Sigmoid colon (tissue), 7 donors: ENCODE data around the gene NMRAL1. TPM values are rescaled to one million over a fixed set of nuclear protein-coding genes. Genes with fewer than 3 reads are reported as not detected.

Experiments
- DNase-seq: peaks from one replicate; pipeline ENCODE4 v3.0.0-alpha.2; 2019
- H3K27ac ChIP-seq, 4 donors: fragments of 200-600 bp; sonication (generic); one replicate each; pipeline ENCODE4 v1.5.1; 2016 to 2019; ENCODE audit warnings: mild to moderate bottlenecking in 1 of 4
- H3K27me3 ChIP-seq, 3 donors: fragments of 200-600 bp; sonication (generic); one replicate each; pipeline ENCODE4 v1.5.1; 2019; ENCODE audit warnings: mild to moderate bottlenecking in 1 of 3
- H3K36me3 ChIP-seq, 4 donors: fragments of 200-600 bp; sonication (generic); one replicate each; pipeline ENCODE4 v1.5.1; 2016 to 2019
- H3K4me1 ChIP-seq, 4 donors: fragments of 200-600 bp; sonication (generic); one replicate each; pipeline ENCODE4 v1.5.1; 2017 to 2019
- H3K4me3 ChIP-seq, 4 donors: fragments of 200-600 bp; sonication (generic); one replicate each; pipeline ENCODE4 v1.5.1; 2017 to 2019; ENCODE audit warnings: mild to moderate bottlenecking in 2 of 4, moderate library complexity in 1 of 4
- H3K9me3 ChIP-seq, 4 donors: fragments of 200-600 bp in 3 of 4; sonication (generic) in 3 of 4; one replicate each; pipeline versions ENCODE4 v1.5.1 to v1.6.1; 2013 to 2019
- CTCF ChIP-seq, 4 experiments: fragments of 450-650 bp in 3 of 4; fragments of 200-600 bp in 1 of 4; IDR thresholded peaks; one replicate each; pipeline ENCODE4 v1.5.1; 2016 to 2019; ENCODE audit warnings: antibody characterized with exemption in 4 of 4, mild to moderate bottlenecking in 3 of 4, moderate library complexity in 2 of 4
- EP300 ChIP-seq, 4 donors: sonication (generic); formaldehyde crosslinking; IDR thresholded peaks; one replicate each; pipeline ENCODE4 v1.6.1; 2017; ENCODE audit warnings: antibody characterized with exemption in 4 of 4
- POLR2A ChIP-seq, 2 donors: fragments of 450-650 bp; IDR thresholded peaks; one replicate each; pipeline ENCODE4 v1.6.1; 2016; ENCODE audit warnings: antibody characterized with exemption in 2 of 2, mild to moderate bottlenecking in 2 of 2, moderate library complexity in 2 of 2
- POLR2AphosphoS5 ChIP-seq, 4 donors: sonication (generic); formaldehyde crosslinking; IDR thresholded peaks; one replicate each; pipeline ENCODE4 v1.6.1; 2017; ENCODE audit warnings: antibody characterized with exemption in 4 of 4
- WGBS, 2 donors: extraction: QIAGEN DNeasy Blood & Tissue Kit; methylation state at CpG; one replicate each; pipeline ENCODE4 v1.1.7; 2013; 5-methylcytosine and 5-hydroxymethylcytosine counted together
- intact Hi-C: fragments of 100-400 bp; cut with DNase I; formaldehyde crosslinking; loops from one replicate; pipeline ENCODE4 v1.15.1; 2023
- polyA plus RNA-seq, 3 donors: library from polyadenylated mRNA; stranded (reverse); fragments of 200-250 nt; gene quantifications; one replicate each; pipeline ENCODE4 v1.2.3, GENCODE V29; 2013
- total RNA-seq, 4 donors: library from RNA; depleted of rRNA; stranded (reverse); fragments of >200 nt; gene quantifications; one replicate each; pipeline ENCODE4 v1.1.0, GENCODE V29; 2016
- donor health status: healthy with polysubstance abuse.
- donor health status: Bipolar disorder and iron deficiency.
- donor health status: healthy.

Gene NMRAL1
- total and polyA plus RNA-seq, 7 donors = 24.8 to 62.3 (median 46.8) TPM

GRCh38 chr16:4450430-4450829 lies 24.0 kb downstream of the NMRAL1 start:
- no peak overlapping the region for H3K4me3 ChIP-seq
- intact Hi-C loops = no loop called here
- no peak for DNase-seq
- no peak for TF ChIP-seq CTCF (IDR thresholded peaks at IDR 0.05)
- TF ChIP-seq POLR2AphosphoS5 (IDR thresholded peaks at IDR 0.05) = no peak
- no peak for TF ChIP-seq EP300 (IDR thresholded peaks at IDR 0.05)
- no peak for TF ChIP-seq POLR2A (IDR thresholded peaks at IDR 0.05)
- no peak overlapping the region for H3K27ac ChIP-seq
- no peaks in the 10 kb centered on the region for H3K27me3 ChIP-seq
- H3K36me3 ChIP-seq = peaks cover 57 to 98% (median 64%) of the 10 kb centered on the region in 4 donors
- no peaks in the 10 kb centered on the region for H3K4me1 ChIP-seq
- WGBS, 2 donors = 95 to 96% methylated on average over 14 of the region's 14 CpGs
- no peaks in the 10 kb centered on the region for H3K9me3 ChIP-seq

GRCh38 chr16:4443986-4444385 lies 30.4 kb downstream of the NMRAL1 start:
- no peak for DNase-seq
- 94 to 95% methylated on average over 4 of the region's 4 CpGs for WGBS, 2 donors
- Histone ChIP-seq H3K4me1 (no peaks in the 10 kb centered on the region), H3K4me3 (no peak overlapping the region), H3K27ac (no peak overlapping the region), H3K27me3 (no peaks in the 10 kb centered on the region), H3K36me3 (peaks cover 44 to 99% (median 84%) of the 10 kb centered on the region in 4 donors), H3K9me3 (no peaks in the 10 kb centered on the region)
- TF ChIP-seq POLR2AphosphoS5 (IDR thresholded peaks at IDR 0.05) = no peak
- TF ChIP-seq POLR2A (IDR thresholded peaks at IDR 0.05) = no peak
- TF ChIP-seq EP300 (IDR thresholded peaks at IDR 0.05) = no peak
- TF ChIP-seq CTCF (IDR thresholded peaks at IDR 0.05) = no peak
- intact Hi-C loops = no loop called here

GRCh38 chr16:4443271-4443670 lies 31.2 kb downstream of the NMRAL1 start:
- Histone ChIP-seq H3K27ac (no peak overlapping the region), H3K27me3 (no peaks in the 10 kb centered on the region), H3K36me3 (peaks cover 37 to 99% (median 81%) of the 10 kb centered on the region in 4 donors), H3K4me3 (no peak overlapping the region), H3K9me3 (no peaks in the 10 kb centered on the region), H3K4me1 (no peaks in the 10 kb centered on the region)
- intact Hi-C loops = no loop called here
- no peak for DNase-seq
- 72 to 83% methylated on average over 5 of the region's 5 CpGs for WGBS, 2 donors
- TF ChIP-seq EP300 (IDR thresholded peaks at IDR 0.05) = no peak
- no peak for TF ChIP-seq POLR2A (IDR thresholded peaks at IDR 0.05)
- TF ChIP-seq POLR2AphosphoS5 (IDR thresholded peaks at IDR 0.05) = no peak
- no peak for TF ChIP-seq CTCF (IDR thresholded peaks at IDR 0.05)

- Histone ChIP-seq H3K4me3 (no peak overlapping the region), H3K4me1 (no peaks in the 10 kb centered on the region), H3K27ac (no peak overlapping the region), H3K36me3 (peaks cover 34 to 99% (median 82%) of the 10 kb centered on the region in 4 donors), H3K27me3 (no peaks in the 10 kb centered on the region), H3K9me3 (no peaks in the 10 kb centered on the region)
- no peak for DNase-seq
- 92 to 94% methylated on average over 11 of the region's 11 CpGs for WGBS, 2 donors
- intact Hi-C loops = no loop called here
- TF ChIP-seq POLR2A (IDR thresholded peaks at IDR 0.05) (no peak), EP300 (IDR thresholded peaks at IDR 0.05) (no peak), CTCF (IDR thresholded peaks at IDR 0.05) (no peak), POLR2AphosphoS5 (IDR thresholded peaks at IDR 0.05) (no peak)
These were observed 32.1 kb downstream of the NMRAL1 start for GRCh38 chr16:4442371-4442770.

- WGBS, 2 donors = 98 to 99% methylated on average over 3 of the region's 3 CpGs
- H3K27me3 ChIP-seq = no peaks in the 10 kb centered on the region
- no peak for DNase-seq
- no peaks in the 10 kb centered on the region for H3K4me1 ChIP-seq
- H3K27ac ChIP-seq = no peak overlapping the region
- H3K4me3 ChIP-seq = no peak overlapping the region
- no peaks in the 10 kb centered on the region for H3K9me3 ChIP-seq
- peaks cover 6 to 84% (median 52%) of the 10 kb centered on the region in 4 donors for H3K36me3 ChIP-seq
- TF ChIP-seq POLR2AphosphoS5 (IDR thresholded peaks at IDR 0.05) (no peak), POLR2A (IDR thresholded peaks at IDR 0.05) (no peak), EP300 (IDR thresholded peaks at IDR 0.05) (no peak), CTCF (IDR thresholded peaks at IDR 0.05) (no peak)
- intact Hi-C loops = no loop called here
These were observed 37.1 kb downstream of the NMRAL1 start for GRCh38 chr16:4437366-4437765.
